Progenitor cell of endocrine pancreas (in vitro differentiated cells): Measurements from ENCODE around the gene CAMK1D. TPM values are rescaled to one million over a fixed set of nuclear protein-coding genes. Genes with fewer than 3 reads are reported as not detected.

ENCODE experiments used
- DNase-seq: peaks from one replicate; pipeline ENCODE4 v3.0.0; 2021; ENCODE audit warnings: low spot score; ENCODE audit not compliant: unreplicated experiment
- H3K27ac Mint-ChIP-seq: 2 replicates; pipeline ENCODE4 v1.8.0; 2021; ENCODE audit warnings: mild to moderate bottlenecking, moderate library complexity, mixed read lengths
- H3K27me3 Mint-ChIP-seq: 2 replicates; pipeline ENCODE4 v1.8.0; 2021; ENCODE audit warnings: mixed read lengths
- H3K36me3 Mint-ChIP-seq: 2 replicates; pipeline ENCODE4 v1.8.0; 2022; ENCODE audit warnings: mixed read lengths; ENCODE audit not compliant: insufficient read depth
- H3K4me1 Mint-ChIP-seq: 2 replicates; pipeline ENCODE4 v1.8.0; 2021; ENCODE audit warnings: low read depth, mixed read lengths
- H3K4me3 Mint-ChIP-seq: 2 replicates; pipeline ENCODE4 v1.8.0; 2021; ENCODE audit warnings: low read depth, mild to moderate bottlenecking, moderate library complexity, mixed read lengths
- H3K9me3 Mint-ChIP-seq: 2 replicates; pipeline ENCODE4 v1.8.0; 2021; ENCODE audit warnings: low read depth, mixed read lengths
- total RNA-seq: library from RNA; stranded (reverse); gene quantifications from 2 replicates; pipeline ENCODE4 v1.2.1, GENCODE V29; 2021
- TF ChIP-seq, protein P1 (sequence below): fragments of 200-600 bp; sonication (generic); IDR thresholded peaks from one replicate; pipeline ENCODE4 v1.5.0; 2021; ENCODE audit warnings: antibody characterized with exemption, mild to moderate bottlenecking; ENCODE audit not compliant: unreplicated experiment

CAMK1D gene
- total RNA-seq, 1 donor from 2014 or later: 10.8 TPM

DNA sequence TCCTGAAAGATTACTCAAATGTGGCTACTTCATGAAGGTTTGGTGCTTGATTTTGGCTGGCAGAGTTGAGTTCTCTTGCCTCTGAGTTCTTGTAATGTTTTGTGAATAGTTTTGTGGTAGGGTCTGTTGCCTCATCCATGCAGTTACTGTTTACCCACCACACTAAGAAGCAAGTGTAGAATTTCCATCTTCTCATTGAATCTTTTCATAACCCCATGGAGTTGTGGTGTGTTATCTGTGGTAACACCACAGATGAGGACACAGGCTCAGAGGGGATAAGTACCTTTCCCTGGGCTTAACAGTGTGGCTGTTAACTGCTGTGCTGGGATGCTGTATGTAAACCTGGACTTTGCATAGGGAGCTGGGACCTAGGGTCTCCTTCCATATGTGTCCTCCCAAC is 186.3 kb downstream of the CAMK1D start:
- Mint-ChIP-seq H3K4me1 (peaks cover 16% of the 10 kb centered on the region), H3K9me3 (peaks cover 4% of the 10 kb centered on the region), H3K4me3 (no peak overlapping the region), H3K36me3 (no peaks in the 10 kb centered on the region), H3K27ac (no peak overlapping the region), H3K27me3 (no peaks in the 10 kb centered on the region)
- no peak for DNase-seq
- TF ChIP-seq, protein P1, sequence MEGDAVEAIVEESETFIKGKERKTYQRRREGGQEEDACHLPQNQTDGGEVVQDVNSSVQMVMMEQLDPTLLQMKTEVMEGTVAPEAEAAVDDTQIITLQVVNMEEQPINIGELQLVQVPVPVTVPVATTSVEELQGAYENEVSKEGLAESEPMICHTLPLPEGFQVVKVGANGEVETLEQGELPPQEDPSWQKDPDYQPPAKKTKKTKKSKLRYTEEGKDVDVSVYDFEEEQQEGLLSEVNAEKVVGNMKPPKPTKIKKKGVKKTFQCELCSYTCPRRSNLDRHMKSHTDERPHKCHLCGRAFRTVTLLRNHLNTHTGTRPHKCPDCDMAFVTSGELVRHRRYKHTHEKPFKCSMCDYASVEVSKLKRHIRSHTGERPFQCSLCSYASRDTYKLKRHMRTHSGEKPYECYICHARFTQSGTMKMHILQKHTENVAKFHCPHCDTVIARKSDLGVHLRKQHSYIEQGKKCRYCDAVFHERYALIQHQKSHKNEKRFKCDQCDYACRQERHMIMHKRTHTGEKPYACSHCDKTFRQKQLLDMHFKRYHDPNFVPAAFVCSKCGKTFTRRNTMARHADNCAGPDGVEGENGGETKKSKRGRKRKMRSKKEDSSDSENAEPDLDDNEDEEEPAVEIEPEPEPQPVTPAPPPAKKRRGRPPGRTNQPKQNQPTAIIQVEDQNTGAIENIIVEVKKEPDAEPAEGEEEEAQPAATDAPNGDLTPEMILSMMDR: no peak

DNA sequence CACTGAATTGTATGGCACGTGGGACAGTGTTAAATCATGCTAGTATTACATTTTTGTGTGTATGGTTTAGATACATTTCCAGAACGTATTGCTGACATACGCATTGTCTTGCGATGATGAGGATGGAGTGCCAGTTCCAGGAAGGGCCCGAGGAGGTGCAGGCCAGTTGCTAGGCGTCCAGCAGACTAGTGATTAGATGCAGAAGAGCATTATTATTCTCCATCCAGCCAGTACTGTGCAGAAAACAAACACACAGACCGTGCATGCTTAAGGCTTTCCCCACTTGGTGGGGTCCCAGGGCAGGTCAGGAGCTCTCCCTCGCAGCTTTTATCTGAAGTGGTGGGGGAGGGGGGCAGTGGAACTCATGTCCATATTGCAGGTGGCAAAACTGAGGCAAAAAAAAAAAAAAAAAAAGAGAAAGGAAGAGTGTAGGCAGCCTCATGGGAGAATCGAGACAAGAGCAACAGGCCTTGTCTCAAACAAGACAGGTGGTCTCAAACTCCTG is 189.2 kb downstream of the CAMK1D start:
- no peak for DNase-seq
- Mint-ChIP-seq H3K36me3 (no peaks in the 10 kb centered on the region), H3K4me3 (no peak overlapping the region), H3K27ac (no peak overlapping the region), H3K27me3 (no peaks in the 10 kb centered on the region), H3K9me3 (no peaks in the 10 kb centered on the region), H3K4me1 (peaks cover 19% of the 10 kb centered on the region)
- TF ChIP-seq, protein P1: no peak

DNA sequence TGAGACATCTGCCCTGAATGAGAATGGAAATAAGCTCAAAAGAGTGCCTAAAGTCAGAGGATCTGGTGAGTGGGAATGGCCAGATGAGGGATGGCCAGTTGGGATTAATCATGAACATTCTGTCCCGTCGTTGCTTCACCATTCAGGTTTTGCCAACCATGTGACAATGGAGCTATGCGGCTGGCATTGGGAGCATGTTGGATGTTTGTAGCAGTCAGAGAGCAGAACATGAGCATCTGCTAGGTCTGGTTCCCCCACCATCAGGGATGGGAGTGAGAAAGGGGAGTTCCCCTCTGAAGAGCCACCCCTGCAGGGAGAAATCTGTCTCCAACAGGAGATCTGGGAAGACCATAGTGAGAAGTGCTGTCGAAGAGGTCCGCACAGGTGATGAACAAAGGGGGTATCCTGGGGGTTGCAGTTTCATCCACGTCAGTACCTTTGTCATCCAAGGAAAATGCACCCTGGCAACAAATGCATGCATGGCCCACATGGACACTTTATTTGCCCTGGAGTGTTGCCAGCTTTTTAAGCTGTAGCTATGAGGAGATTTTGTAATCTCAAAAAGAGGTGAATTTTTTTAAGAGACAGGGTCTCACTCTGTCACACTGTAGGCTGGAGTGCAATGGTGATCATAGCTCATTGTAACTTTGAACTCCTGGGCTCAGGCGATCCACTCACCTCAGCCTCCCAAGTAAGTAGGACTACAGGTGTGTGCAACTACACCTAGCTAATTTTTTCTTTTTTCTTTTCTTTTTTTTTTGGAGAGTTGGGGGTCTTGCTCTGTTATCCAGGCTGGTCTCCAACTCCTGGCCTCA is 190.2 kb downstream of the CAMK1D start:
- H3K27ac Mint-ChIP-seq: no peak overlapping the region
- no peaks in the 10 kb centered on the region for H3K36me3 Mint-ChIP-seq
- H3K4me3 Mint-ChIP-seq: no peak overlapping the region
- TF ChIP-seq, protein P1: no peak
- no peaks in the 10 kb centered on the region for H3K27me3 Mint-ChIP-seq
- no peaks in the 10 kb centered on the region for H3K9me3 Mint-ChIP-seq
- no peak for DNase-seq
- H3K4me1 Mint-ChIP-seq: peaks cover 19% of the 10 kb centered on the region

DNA sequence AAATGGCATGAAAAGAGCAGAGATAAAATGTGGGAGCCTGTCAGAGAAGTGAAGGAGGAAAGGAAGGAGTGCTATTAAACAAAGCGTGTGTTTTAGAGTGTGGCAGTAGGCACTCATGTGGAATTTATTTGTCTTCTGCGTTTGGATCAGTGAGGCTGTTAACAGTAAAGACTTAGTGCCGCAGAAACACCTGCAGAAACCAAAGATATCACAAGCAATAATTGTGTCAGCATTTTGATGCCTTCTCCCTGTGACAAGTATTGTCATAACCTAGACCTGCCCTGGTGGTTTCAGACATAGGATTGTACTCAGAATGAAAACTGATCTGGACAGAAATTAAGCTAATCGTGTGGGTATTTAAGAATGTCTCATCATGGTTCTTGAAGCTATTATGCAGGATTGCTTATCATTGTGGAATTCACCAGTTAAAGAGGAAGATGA is 191.0 kb downstream of the CAMK1D start:
- Mint-ChIP-seq H3K36me3 (no peaks in the 10 kb centered on the region), H3K27ac (peak overlapping the region; percentile 4), H3K9me3 (no peaks in the 10 kb centered on the region), H3K27me3 (no peaks in the 10 kb centered on the region), H3K4me3 (no peak overlapping the region), H3K4me1 (peaks cover 19% of the 10 kb centered on the region)
- TF ChIP-seq, protein P1: no peak
- DNase-seq: no peak

DNA sequence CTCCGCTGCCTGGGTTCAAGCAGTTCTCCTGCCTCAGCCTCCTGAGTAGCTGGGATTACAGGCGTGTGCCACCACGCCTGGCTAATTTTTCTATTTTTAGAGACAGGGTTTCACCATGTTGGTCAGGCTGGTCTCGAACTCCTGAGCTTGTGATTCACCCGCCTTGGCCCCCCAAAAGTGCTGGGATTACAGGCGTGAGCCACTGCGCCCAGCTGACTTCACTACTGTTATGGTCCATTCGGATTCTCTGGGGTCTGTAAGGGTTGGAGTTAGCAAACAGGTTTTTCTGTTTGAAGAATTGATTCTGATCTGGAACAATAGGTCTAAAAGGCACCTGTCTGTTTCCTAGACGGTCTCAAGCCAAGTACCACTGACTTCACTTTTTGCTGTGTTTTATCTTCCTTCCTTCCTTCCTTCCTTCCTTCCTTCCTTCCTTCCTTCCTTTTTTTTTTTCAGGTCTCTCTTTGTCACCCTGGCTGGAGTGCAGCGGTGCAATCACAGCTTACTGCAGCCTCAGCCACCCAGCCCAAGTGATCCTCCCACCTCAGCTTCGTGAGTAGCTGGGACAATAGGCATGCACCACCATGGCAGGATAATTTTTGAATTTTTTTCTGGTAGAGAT is 192.2 kb downstream of the CAMK1D start:
- Mint-ChIP-seq H3K9me3 (peaks cover 6% of the 10 kb centered on the region), H3K27me3 (no peaks in the 10 kb centered on the region), H3K27ac (peak overlapping the region; percentile 82), H3K4me1 (peaks cover 19% of the 10 kb centered on the region), H3K4me3 (no peak overlapping the region), H3K36me3 (no peaks in the 10 kb centered on the region)
- TF ChIP-seq, protein P1: no peak
- no peak for DNase-seq
